ENCODE measurements around the gene ZNF462. TPM values are rescaled to one million over a fixed set of nuclear protein-coding genes. Genes with fewer than 3 reads are reported as not detected.

The ZNF462 gene
- total RNA-seq, 3 donors from 2014 or later (not counting 1 experiment from before 2014, with no cell fraction given): 0.33 to 0.93 (median 0.35) TPM

DNA sequence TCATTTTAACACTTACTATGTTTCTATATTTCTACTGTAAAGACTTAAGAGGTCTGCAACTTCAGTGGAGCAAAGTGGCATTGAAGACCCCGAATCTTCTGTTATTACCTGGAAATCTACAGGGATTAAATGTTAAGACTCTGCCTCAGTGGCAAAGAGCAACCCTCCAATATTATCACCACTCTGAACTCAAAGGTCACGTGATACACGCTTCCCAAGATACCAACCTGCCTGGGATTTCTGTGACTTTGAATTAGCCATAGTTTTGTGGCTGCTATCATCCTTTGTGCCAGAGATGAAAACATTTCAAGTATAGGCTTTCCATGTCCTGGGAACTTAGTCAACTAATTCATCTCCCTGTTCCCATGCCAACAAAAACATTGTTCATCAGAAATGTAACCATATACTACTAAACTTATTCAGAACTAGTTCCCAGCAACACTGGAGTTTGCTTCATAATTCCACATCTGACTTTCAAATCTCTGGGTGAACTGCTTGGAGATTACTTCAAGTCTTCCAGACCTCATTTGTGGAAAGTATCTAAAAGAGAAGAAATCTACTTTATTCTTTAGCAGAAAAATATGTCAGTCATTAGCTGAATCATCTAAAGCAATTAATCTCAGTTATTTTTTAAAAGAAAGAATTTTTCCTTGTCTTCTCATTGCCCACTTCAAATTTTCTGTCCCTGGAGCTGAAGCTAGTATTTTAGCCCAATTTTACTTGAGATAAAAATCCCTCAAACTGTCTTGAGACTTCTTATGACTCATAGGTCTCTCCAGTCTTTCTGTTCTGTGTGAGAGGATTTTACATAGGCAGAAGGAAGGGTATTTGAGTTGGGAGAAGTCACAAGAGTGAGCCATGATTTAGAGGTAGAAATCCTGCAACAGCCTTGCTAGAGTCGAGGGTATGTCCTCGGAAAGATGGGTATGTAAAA lies 83.0 kb downstream of the ZNF462 start:
- WGBS (ENCODE audit: insufficient coverage): 89% methylated on average over 5 of the region's 5 CpGs
- DNase-seq (no peak), ATAC-seq (no peak)
- Histone ChIP-seq H3K27me3 (ENCODE audit: control insufficient read depth, insufficient read depth, low read length) (no peaks in the 10 kb centered on the region), H3K4me3 (ENCODE audit: low read length) (no peak overlapping the region), H3K36me3 (ENCODE audit: control insufficient read depth, insufficient read depth, low read length) (no peaks in the 10 kb centered on the region), H3K9me3 (ENCODE audit: control insufficient read depth, insufficient read depth, low read length) (no peaks in the 10 kb centered on the region), H3K4me1 (ENCODE audit: control insufficient read depth, insufficient read depth, low read length) (no peaks in the 10 kb centered on the region), H3K27ac (ENCODE audit: low read length) (no peak overlapping the region)
- no peaks in the 10 kb centered on the region for H3K4me1 Mint-ChIP-seq
- peaks cover 0 to 2% of the 10 kb centered on the region in 2 donors for H3K9me3 Mint-ChIP-seq
- H3K27me3 Mint-ChIP-seq (ENCODE audit: low read depth in 2 of 2): no peaks in the 10 kb centered on the region
- TF ChIP-seq, protein P1, sequence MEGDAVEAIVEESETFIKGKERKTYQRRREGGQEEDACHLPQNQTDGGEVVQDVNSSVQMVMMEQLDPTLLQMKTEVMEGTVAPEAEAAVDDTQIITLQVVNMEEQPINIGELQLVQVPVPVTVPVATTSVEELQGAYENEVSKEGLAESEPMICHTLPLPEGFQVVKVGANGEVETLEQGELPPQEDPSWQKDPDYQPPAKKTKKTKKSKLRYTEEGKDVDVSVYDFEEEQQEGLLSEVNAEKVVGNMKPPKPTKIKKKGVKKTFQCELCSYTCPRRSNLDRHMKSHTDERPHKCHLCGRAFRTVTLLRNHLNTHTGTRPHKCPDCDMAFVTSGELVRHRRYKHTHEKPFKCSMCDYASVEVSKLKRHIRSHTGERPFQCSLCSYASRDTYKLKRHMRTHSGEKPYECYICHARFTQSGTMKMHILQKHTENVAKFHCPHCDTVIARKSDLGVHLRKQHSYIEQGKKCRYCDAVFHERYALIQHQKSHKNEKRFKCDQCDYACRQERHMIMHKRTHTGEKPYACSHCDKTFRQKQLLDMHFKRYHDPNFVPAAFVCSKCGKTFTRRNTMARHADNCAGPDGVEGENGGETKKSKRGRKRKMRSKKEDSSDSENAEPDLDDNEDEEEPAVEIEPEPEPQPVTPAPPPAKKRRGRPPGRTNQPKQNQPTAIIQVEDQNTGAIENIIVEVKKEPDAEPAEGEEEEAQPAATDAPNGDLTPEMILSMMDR (IDR thresholded peaks at IDR 0.05): no peak
- no peaks in the 10 kb centered on the region for H3K36me3 Mint-ChIP-seq
- intact Hi-C loops (cut with micrococcal nuclease): no loop called here
- no peak overlapping the region for H3K4me3 Mint-ChIP-seq
- no peak overlapping the region for H3K27ac Mint-ChIP-seq

DNA sequence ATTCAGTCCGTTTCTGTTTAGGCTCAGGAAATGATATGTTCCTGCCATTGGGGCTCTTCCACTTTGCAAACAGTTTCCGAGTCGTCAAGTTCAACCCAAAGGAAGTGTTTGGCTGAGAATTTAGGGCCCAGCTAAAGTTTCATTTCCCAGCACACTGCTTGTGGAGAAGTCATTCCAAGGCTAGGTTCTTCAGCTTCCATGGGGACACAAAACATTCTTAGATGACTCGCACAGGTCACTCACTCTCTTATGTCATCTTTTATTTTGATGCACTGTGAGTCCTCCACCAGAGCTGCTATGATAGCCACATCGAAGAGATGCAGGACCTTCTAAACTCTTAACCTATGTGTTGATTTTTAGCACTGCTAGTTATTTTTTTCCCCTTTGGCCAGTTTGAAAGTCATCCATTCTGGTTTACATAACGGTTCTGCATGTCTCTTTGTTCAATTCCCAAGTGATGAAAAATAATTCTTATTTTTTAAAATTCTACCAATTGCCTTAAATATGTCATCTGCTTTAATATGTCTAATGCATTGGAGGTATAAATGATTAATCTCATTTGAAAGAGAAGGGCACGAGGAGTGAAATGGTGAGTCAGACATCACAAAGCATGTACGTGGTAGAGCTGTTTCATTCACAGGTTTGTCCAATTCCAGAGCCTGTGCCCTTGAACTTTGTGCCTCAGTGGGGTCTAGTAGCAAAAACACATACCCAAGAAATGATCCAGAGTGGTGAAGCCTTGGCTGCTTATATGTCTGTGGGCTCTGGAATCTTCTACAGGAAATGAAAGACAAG lies 84.3 kb downstream of the ZNF462 start:
- Histone ChIP-seq H3K36me3 (ENCODE audit: control insufficient read depth, insufficient read depth, low read length) (no peaks in the 10 kb centered on the region), H3K4me1 (ENCODE audit: control insufficient read depth, insufficient read depth, low read length) (no peaks in the 10 kb centered on the region), H3K9me3 (ENCODE audit: control insufficient read depth, insufficient read depth, low read length) (no peaks in the 10 kb centered on the region), H3K27me3 (ENCODE audit: control insufficient read depth, insufficient read depth, low read length) (no peaks in the 10 kb centered on the region), H3K4me3 (ENCODE audit: low read length) (no peak overlapping the region), H3K27ac (ENCODE audit: low read length) (no peak overlapping the region)
- Mint-ChIP-seq H3K4me1 (no peaks in the 10 kb centered on the region), H3K27me3 (ENCODE audit: low read depth in 2 of 2) (no peaks in the 10 kb centered on the region), H3K4me3 (no peak overlapping the region), H3K9me3 (peaks cover 0 to 2% of the 10 kb centered on the region in 2 donors), H3K36me3 (no peaks in the 10 kb centered on the region), H3K27ac (no peak overlapping the region)
- TF ChIP-seq, protein P1 (IDR thresholded peaks at IDR 0.05): no peak
- DNase-seq (no peak), ATAC-seq (no peak)
- intact Hi-C loops (cut with micrococcal nuclease): no loop called here
- 89% methylated on average over 8 of the region's 8 CpGs for WGBS (ENCODE audit: insufficient coverage)

DNA sequence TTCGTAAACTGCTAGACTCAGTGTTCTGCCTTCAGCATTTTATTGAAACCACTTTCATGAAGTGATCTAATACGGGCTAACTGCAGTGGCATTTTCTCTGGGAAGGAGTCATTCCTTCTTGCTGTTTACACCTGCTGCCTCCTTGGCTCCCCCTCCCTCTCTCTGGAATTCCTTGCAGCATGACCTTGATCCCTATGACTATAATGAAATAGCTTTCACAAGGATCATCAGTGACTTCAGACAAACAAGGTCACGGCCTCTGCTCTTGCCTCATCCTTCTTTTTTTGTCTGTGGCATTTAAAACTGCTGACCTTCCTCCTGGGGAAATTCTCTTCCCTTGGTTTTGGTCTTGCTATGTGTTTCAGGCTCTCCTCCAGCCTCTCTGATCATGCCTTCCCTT lies 90.2 kb downstream of the ZNF462 start:
- Histone ChIP-seq H3K9me3 (ENCODE audit: control insufficient read depth, insufficient read depth, low read length) (no peaks in the 10 kb centered on the region), H3K4me1 (ENCODE audit: control insufficient read depth, insufficient read depth, low read length) (no peaks in the 10 kb centered on the region), H3K4me3 (ENCODE audit: low read length) (no peak overlapping the region), H3K36me3 (ENCODE audit: control insufficient read depth, insufficient read depth, low read length) (no peaks in the 10 kb centered on the region), H3K27me3 (ENCODE audit: control insufficient read depth, insufficient read depth, low read length) (no peaks in the 10 kb centered on the region), H3K27ac (ENCODE audit: low read length) (no peak overlapping the region)
- no peaks in the 10 kb centered on the region for H3K36me3 Mint-ChIP-seq
- TF ChIP-seq, protein P1 (IDR thresholded peaks at IDR 0.05): no peak
- no peak overlapping the region for H3K27ac Mint-ChIP-seq
- H3K4me3 Mint-ChIP-seq: no peak overlapping the region
- DNase-seq (no peak), ATAC-seq (no peak)
- intact Hi-C loops (cut with micrococcal nuclease): no loop called here
- H3K27me3 Mint-ChIP-seq (ENCODE audit: low read depth in 2 of 2): peaks cover 0 to 3% of the 10 kb centered on the region in 2 donors
- peaks cover 0 to 4% of the 10 kb centered on the region in 2 donors for H3K9me3 Mint-ChIP-seq
- WGBS (ENCODE audit: insufficient coverage): 90% methylated on average over 3 of the region's 3 CpGs
- no peaks in the 10 kb centered on the region for H3K4me1 Mint-ChIP-seq
